SH-SY5Y (cell line): Measurements from ENCODE around the gene AK4.

Experiments used
- GATA2 ChIP-seq: IDR thresholded peaks from 2 replicates; pipeline ENCODE4 v1.6.1; 2011; ENCODE audit warnings: mild to moderate bottlenecking, low read depth, low read length
- GATA3 ChIP-seq: IDR thresholded peaks from 2 replicates; pipeline ENCODE4 v1.6.1; 2011; ENCODE audit warnings: low read depth, mild to moderate bottlenecking, low read length, moderate library complexity

DNA sequence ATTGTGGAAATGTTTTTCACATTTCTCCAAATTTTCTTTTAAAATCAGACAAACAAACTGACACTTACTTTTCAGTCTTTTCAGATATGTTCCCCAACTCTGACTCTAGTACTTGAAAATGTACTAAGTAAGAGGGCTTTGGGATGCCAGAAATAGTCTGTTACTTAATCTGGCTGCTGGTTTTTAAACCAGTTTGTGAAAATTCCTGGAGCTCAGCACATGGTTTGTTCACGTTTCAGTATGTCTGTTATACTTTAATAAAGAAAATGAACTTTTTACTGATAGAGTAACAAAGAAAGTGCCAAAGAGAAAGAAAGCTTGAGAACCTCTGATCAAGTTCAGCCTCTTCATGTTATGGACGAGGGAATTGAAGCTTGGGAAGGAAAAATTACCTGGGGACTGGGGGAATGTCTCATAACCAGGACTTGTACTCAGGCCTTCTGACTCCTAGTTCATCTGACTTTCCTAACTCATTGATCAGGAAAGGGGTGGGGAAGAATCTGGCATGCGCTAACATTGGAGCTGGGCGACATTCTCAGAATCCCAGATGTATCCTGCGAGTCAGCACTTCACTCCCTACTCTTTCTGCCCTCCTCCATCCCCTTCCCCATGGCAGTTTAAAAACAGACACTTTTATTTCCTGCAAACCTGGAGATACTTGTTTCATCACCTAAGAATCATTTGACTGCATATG is 130.5 kb downstream of the AK4 start:
- TF ChIP-seq GATA3 (no peak), GATA2 (no peak)
